NCI-H2029 treated with DMSO at 0.1 percent for 48 hours (cell line): Measurements from ENCODE around the gene VPS41.

Experiments
- DNase-seq: peaks from one replicate; lab custom pipeline; 2025; lab: John Stamatoyannopoulos, UW

VPS41 gene

GRCh38 chr7:38905056-38905759, 3.8 kb downstream of the VPS41 start:
- no peak for DNase-seq

DNA sequence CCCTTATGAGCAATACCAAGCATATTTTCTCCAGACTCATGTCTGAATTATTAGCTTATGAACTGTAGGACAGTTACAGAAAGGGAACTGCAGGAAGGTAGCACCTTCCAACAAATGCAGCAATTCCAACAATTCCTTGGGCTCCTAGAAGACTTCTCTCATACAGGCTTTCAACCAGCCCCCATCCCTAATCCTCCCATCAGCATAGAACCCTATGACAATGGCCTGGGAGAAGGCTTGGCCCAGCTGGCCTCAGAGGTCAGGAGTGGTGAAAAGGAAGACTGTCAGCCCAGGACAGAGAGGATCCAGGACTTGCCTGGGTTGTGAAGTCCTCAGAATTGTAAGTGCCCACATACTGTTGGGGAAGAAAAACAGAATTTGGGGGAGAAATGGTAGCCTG, 5.9 kb downstream of the VPS41 start:
- DNase-seq, result no peak

DNA sequence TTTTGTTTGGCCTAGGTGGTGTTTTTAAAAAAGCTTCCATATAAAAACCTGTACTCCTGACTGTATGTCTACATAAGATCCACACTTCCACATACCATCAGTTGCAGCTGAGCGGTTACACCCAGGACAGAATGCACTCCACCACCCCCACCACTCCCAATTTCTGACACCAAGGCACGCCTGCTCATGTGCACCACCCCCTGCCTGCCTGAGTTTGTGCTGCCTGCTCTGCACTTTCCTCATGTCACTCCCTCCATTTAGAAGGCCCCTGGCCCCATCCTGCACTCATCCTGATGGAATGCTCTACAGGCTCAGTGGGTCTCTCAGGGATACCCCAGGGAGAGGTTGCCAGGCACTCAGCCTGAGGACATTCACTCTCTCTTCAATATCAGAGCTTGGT, 6.5 kb downstream of the VPS41 start:
- DNase-seq, result no peak

DNA sequence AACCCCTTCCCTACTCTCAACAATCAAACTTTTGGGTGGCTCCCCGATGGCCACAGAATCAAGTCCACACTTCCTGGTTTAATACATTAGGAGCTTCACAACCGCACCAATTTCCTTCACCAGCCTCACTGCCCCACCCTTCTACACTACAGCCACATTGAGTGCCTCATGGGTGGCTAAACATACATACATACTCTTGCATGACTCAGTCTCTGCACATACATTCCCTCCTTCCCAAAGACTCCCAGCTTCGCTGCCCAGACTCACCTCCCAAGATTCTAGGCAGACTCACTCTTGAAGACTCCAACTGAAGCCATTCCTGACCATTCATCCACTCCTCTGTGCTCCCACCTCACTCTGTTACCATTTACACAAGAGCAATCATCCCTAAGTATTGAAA, 15.9 kb downstream of the VPS41 start:
- DNase-seq, result no peak

DNA sequence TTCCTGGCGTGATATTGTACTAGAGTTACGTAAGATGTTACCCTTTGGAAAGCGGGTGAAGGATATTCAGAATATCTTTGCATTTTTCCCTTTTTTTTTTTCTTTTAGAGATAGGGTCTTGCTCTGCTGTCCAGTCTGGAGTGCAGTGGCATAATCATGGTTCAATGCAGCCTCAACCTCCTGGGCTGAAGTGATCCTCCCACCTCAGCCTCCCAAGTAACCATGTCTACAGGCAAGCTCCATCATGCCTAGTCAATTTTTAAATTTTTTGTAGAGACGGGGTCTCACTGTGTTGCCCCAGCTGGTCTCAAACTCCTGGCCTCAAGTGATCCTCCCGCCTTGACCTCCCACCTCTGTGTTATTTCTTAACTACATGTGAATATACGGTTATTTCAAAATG, 18.4 kb downstream of the VPS41 start:
- DNase-seq, result no peak

DNA sequence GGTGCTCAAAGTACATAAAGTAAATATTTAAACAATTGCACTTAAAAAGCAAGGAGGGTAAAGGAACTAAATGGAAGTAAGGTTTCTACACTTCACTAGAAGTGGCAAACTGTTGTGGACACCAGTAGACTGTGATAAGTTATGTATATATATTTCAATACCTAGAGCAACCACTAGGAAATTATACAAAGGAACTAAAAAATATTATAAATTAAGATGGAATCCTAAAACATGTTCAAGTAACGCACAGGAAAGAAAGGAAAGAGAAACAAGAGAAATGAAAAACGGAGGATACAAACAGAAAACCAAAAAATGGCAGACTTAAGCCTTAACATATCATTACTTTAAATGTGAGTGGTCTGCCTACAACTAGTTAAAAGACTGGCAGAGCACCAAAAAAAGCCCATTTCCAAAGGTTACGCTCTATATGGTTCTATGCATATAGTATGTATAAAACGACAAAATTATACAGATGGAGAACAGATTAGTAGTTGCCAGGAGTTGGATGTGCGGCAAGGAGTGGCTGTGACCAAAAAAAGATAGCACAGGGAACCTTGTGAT, 19.0 kb downstream of the VPS41 start:
- DNase-seq, result no peak

GRCh38 chr7:38889079-38889478, 19.9 kb downstream of the VPS41 start:
- no peak for DNase-seq

GRCh38 chr7:38886265-38886664, 22.7 kb downstream of the VPS41 start:
- no peak for DNase-seq

GRCh38 chr7:38883706-38884105, 25.3 kb downstream of the VPS41 start:
- DNase-seq, result no peak

DNA sequence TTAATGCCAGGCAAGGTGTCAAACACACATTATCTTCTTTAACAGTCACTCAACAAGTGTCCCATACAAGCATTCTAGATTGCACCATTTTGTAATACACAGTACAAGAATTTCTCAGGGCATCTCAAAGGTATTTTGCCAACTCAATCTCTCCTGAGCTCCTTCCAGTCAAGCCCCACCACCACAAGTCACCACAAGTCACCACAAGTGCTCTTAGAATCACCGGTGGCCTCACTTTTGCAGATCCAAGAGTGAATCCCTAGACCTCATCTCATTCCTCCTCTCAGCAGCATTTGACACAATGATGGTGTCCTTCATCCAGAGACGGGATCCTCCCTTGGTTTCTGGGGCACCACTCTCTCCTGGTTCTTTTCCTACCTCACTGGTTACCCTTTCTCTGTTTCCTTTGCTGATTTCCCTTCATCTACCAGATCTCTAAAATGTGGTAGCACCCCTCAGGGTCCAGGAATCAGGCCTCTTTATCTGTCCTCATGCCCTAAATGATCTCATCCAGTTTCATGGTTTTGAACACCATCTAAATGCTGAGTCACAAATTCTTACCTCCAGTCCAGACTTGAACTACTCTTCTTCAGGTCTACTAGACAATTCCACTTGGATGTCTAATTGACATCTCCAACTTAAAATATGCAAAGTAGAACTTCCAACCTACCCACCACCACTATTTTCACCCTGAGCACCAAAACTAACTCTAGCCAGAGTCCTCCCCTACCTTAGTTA, 26.9 kb downstream of the VPS41 start:
- DNase-seq, result no peak

- no peak for DNase-seq
These were observed 28.0 kb downstream of the VPS41 start for GRCh38 chr7:38881015-38881414.

DNA sequence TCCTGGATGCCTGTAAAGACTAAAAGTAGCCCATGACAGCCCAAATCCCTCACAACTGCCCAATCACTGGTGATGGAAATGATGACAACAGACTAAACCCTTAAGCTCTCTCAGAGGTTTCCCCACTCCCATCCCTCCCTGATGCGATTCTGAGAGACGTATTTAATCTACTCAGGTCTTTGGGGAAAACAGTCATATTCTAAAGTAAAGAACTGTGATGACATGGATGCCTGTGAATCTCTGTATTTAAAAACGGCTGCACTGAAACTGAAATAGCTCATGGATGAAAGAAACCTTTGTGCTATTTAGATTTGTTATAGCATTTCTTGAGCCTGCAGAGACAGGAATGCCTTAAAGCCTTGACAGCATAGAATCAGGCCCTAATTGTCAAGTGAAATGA, 28.5 kb downstream of the VPS41 start:
- no peak for DNase-seq

DNA sequence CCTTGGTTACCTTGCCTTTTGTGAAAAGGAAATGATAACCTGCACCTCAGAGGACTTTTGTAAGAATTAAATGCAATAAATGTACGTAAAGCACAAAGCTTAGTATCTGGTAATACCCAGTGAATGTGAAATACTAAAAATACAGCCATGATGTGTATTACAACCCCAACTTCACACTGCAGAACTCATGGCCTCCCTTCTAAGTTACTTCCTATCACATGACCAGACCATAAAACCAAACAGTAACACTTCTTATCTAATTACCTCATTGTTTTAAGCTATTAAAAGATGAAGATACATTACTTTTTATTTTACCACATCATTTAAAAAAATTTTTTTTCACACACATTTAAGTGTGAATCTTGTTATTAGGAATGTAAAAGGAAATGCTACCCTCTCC, 29.0 kb downstream of the VPS41 start:
- no peak for DNase-seq

- DNase-seq, result no peak
These were observed 30.1 kb downstream of the VPS41 start for GRCh38 chr7:38878694-38879457.

- DNase-seq, result no peak
These were observed 35.6 kb downstream of the VPS41 start for GRCh38 chr7:38873433-38873832.

- DNase-seq, result no peak
These were observed 36.8 kb downstream of the VPS41 start for GRCh38 chr7:38872202-38872601.

DNA sequence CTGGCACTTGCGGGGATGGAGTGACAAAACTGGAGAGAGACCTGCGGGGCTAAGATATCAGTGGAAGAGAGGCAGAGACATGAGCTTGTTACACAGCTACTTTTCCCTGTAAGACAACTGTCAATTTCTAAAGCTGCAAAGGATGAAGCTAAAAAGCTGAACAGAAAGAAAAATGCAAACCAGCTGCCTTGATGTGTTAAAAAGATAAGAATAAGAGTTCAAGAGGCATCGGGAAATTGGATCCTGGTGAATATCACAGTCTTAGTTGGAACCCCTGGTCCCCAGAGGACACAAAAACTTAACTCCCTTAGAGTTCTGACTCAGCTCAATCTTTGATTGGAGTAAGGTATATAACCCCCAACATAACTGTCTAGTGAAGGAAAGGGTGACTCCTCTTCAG, 38.8 kb downstream of the VPS41 start:
- no peak for DNase-seq

DNA sequence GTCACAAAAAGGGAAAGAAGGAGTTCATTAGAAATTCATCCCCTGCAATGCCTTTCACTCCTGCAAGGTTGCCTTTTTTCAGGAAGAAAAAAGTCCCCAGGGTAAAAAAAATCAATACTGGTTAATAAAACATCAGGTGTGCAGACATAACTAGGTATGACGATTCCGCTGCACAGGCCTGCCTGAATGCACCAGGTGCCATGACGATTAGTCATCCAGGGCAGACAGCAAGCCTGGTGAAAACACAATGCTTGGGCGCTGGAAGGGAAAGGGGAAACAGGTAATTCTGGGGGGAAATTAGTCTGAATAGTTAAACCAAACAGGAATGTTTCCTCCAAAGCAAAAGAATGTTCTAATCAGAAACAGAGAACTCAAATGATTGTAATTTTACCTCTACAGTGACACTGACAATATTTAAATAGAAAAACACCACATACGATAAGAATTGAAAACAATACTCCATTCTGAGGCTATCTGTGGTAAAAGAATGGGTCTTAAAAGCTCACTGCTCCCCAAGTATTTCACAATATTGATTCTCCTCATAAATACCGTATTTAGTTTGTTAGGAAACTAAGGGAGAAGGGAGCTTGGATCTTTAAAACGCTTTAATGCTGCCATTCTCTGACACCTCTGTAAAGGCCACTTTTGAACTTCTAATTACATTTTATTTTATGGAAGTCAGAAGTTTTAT, 45.2 kb downstream of the VPS41 start:
- DNase-seq, result peak; percentile 15

DNA sequence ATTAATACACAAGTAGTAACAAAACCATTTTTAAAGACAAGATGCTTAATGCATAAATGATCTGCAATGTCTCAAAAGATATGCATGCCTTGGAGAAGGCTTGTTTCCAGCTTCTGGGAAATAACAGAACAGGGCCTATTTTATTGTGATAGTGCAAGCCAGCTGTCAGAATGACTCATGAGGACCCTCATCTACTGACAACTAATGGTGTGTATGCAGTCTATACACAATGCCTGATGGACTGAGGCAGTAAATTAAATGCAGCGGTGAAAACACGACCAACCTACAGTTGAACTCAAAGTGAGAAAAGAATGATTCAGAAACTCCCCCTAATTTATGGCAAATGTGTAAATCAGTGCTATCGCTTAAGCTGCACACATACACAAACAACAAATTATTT, 46.3 kb downstream of the VPS41 start:
- no peak for DNase-seq

GRCh38 chr7:38858259-38858884, 50.6 kb downstream of the VPS41 start:
- peak; percentile 44 for DNase-seq

- DNase-seq, result no peak
These were observed 53.1 kb downstream of the VPS41 start for GRCh38 chr7:38855867-38856266.

GRCh38 chr7:38855386-38855785, 53.6 kb downstream of the VPS41 start:
- DNase-seq, result no peak
